ENCODE data around the gene CCDC201.

CCDC201 gene, protein sequence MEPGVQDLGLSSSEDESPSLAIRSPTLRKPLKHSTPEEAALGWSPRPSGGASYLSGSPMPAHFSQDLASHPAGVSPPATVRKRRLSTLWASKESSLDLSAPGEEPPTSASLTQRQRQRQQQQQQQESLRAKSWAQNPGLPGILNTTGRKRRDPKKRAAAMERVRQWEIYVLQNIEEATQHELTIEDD

DNA sequence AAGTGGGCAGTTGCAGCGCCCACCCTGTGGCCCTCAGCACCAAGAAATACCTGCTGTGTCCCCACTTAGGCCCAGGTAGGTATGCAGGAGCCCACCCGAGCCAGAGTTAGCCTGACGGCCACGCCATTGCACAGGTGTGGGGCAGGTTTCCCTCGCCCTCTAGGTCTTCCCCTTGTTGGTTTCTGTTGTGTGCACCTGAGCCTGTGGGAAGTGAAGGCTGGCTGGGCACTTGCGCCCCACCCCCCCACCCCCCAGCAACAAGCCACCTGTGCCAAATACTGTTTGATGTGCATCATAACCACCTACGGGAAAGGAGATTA lies at the start of gene CCDC201:
Gene CCDC201, minus strand, starts transcription at position 48 of the 320 bp plus-strand sequence. CDS start 75 bp downstream, outside the sequence.
- no peak within 1 kb of the TSS for H3K4me3 Mint-ChIP-seq
- H3K27ac Mint-ChIP-seq, result no peak within 1 kb of the TSS
- H3K9me3 Mint-ChIP-seq, result no peaks in the 10 kb centered on the region
- no peaks in the 10 kb centered on the region for H3K4me1 Mint-ChIP-seq (ENCODE audit: low read depth)
- peaks cover 3% of the 10 kb centered on the region for H3K27me3 Mint-ChIP-seq (ENCODE audit: low read depth)
- no peaks in the 10 kb centered on the region for H3K36me3 Mint-ChIP-seq (ENCODE audit: low read depth)

DNA sequence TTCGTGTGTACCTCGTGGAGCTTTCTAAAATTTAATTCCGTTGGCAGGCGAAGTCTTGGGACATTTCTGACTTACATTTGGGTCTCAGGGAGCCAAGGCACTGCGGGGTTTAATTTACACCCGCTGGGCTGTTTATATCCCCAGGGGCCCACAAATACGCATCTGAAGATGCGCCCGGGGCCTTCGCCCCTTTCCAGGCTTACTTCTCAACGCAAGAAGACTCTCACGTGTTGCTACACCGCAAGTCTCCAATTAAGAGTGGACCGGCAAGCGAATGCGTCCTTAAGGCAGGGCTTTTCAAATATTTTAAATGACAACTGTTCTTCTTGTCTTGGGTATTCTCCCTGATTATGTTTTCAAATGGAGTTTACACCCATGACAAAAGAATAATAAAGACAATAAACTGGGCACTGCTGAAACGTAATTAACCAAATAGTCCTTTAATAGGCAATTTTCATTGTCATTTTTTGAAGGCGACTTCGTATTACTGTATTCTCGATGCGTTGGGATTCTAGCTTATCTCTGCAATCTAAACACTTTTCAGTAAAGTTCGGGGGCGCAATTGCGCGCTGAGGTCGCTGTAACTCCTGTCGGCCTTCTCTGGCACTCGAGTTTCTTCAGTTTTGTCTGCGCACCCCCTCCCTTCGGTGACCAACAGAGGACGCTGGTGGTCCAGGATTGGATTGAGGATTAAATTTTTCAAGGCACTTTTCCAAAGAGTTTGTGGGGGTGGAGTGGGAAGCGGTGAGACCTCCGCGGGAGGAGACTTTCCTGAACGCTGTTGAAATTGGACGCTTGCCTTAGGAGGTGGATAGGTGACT lies 49.0 kb upstream of the CCDC201 start:
- Mint-ChIP-seq H3K27ac (no peak overlapping the region), H3K27me3 (ENCODE audit: low read depth) (peaks cover 73% of the 10 kb centered on the region), H3K4me3 (peak overlapping the region; percentile 30), H3K36me3 (ENCODE audit: low read depth) (peaks cover 2% of the 10 kb centered on the region), H3K4me1 (ENCODE audit: low read depth) (peaks cover 19% of the 10 kb centered on the region), H3K9me3 (no peaks in the 10 kb centered on the region)

- no peak overlapping the region for H3K27ac Mint-ChIP-seq
- peaks cover 19% of the 10 kb centered on the region for H3K4me1 Mint-ChIP-seq (ENCODE audit: low read depth)
- no peaks in the 10 kb centered on the region for H3K9me3 Mint-ChIP-seq
- H3K4me3 Mint-ChIP-seq, result peak overlapping the region; percentile 21
- H3K27me3 Mint-ChIP-seq (ENCODE audit: low read depth), result peaks cover 72% of the 10 kb centered on the region
- H3K36me3 Mint-ChIP-seq (ENCODE audit: low read depth), result peaks cover 2% of the 10 kb centered on the region
These were observed 48.5 kb upstream of the CCDC201 start for GRCh38 chr7:45921381-45921698.

DNA sequence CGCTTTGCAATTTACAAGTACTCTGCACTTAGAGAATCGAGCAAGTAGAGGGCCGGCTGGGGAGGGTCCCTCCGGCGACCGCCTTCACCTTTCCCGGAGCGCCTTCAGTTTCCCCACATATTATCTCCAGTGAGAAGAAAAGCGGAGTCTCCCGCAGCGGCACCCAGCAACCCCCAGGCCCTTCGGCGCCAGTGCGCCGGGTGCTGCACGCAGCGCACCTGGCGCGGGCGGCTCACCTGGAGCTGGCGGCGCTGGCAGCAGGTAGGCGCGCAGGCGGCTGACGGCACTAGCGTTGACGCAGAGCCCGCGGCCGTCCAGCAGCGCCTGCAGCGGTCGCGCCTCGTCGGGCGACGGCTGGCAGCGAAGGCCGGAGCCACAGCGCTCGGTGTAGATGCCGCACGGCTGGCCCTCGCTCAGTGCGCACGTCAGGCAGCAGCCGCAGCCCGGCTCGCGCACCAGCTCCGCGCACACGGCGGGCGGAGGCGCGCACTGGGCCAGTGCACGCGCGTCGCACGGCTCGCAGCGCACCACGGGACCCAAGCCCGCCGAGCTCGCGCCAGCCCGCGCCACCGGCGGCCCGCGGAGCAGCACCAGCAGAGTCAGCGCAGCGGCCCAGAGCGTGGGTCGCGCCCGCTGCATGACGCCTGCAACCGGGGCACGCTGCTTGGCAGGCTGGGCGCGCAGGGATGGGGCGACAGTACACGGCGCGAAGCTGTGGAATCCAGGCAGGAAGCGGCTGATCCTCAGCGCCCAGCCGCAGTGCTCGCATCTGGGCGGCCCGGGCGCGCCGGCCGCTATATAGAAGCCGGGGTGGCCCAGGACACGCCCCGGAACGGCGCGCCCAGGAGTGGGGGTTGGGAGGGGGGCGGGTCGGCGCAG lies 47.9 kb upstream of the CCDC201 start, which contains the start of gene IGFBP3:
Gene IGFBP3, minus strand, starts transcription at position 771 of the 879 bp plus-strand sequence. Its CDS starts 132 bp downstream, at position 639.
- Mint-ChIP-seq H3K4me1 (ENCODE audit: low read depth) (peaks cover 19% of the 10 kb centered on the region), H3K27me3 (ENCODE audit: low read depth) (peaks cover 72% of the 10 kb centered on the region), H3K4me3 (peak within 1 kb of the TSS; percentile 64), H3K36me3 (ENCODE audit: low read depth) (peaks cover 2% of the 10 kb centered on the region), H3K27ac (no peak within 1 kb of the TSS), H3K9me3 (no peaks in the 10 kb centered on the region)

DNA sequence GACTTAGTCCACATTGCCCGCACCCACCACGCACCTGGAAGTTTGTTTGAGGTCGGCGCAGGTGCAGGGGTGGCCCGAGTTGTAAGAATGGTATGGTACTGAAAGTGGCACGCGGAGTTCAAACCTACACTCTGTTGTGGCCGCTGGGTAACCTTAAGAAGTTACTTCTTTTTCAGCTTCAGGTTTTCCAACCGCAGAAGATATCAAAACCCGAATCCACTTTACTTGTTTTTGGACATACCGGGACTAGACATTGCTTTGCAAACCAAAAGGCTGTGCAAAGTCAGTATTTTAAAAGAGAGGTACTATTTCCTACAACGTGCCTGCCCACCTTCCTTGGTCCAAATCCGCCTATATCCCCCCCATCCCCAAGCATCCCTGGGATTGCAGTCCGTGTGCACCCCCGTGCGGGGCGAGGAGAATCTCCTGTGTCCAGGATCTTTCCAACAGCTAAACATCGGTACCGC lies 47.1 kb upstream of the CCDC201 start:
- Mint-ChIP-seq H3K4me3 (peak overlapping the region; percentile 64), H3K27ac (no peak overlapping the region), H3K4me1 (ENCODE audit: low read depth) (peaks cover 19% of the 10 kb centered on the region), H3K9me3 (no peaks in the 10 kb centered on the region), H3K27me3 (ENCODE audit: low read depth) (peaks cover 68% of the 10 kb centered on the region), H3K36me3 (ENCODE audit: low read depth) (peaks cover 2% of the 10 kb centered on the region)

- Mint-ChIP-seq H3K27ac (no peak overlapping the region), H3K9me3 (no peaks in the 10 kb centered on the region), H3K36me3 (ENCODE audit: low read depth) (peaks cover 2% of the 10 kb centered on the region), H3K4me1 (ENCODE audit: low read depth) (peaks cover 19% of the 10 kb centered on the region), H3K27me3 (ENCODE audit: low read depth) (peaks cover 61% of the 10 kb centered on the region), H3K4me3 (no peak overlapping the region)
These were observed 46.4 kb upstream of the CCDC201 start for GRCh38 chr7:45919231-45919784.

GRCh38 chr7:45918556-45918955 lies 45.7 kb upstream of the CCDC201 start:
- Mint-ChIP-seq H3K4me3 (no peak overlapping the region), H3K27me3 (ENCODE audit: low read depth) (peaks cover 56% of the 10 kb centered on the region), H3K9me3 (no peaks in the 10 kb centered on the region), H3K27ac (no peak overlapping the region), H3K4me1 (ENCODE audit: low read depth) (peaks cover 19% of the 10 kb centered on the region), H3K36me3 (ENCODE audit: low read depth) (peaks cover 2% of the 10 kb centered on the region)

DNA sequence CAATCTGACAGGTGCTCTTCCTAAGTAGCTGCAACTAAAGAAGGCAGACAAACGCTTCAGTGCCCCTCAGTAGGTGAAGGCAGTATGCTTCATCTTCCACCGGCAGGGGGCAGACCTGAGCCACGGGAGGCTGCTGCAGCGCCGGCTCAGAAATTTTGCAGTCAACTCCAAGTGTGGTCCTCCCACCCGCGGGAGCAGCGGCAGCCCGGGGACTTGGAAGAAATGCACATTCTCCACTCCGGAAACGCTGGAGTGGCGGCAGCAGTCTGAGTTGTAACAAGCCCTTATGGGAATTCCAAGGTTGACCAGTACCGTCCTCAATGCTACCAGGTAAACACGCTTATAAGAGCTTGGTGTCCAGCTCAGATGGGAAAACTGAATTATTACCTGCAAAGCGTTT lies 44.8 kb upstream of the CCDC201 start:
- peaks cover 11% of the 10 kb centered on the region for H3K4me1 Mint-ChIP-seq (ENCODE audit: low read depth)
- H3K9me3 Mint-ChIP-seq, result no peaks in the 10 kb centered on the region
- no peak overlapping the region for H3K27ac Mint-ChIP-seq
- no peak overlapping the region for H3K4me3 Mint-ChIP-seq
- peaks cover 2% of the 10 kb centered on the region for H3K36me3 Mint-ChIP-seq (ENCODE audit: low read depth)
- H3K27me3 Mint-ChIP-seq (ENCODE audit: low read depth), result peaks cover 47% of the 10 kb centered on the region

DNA sequence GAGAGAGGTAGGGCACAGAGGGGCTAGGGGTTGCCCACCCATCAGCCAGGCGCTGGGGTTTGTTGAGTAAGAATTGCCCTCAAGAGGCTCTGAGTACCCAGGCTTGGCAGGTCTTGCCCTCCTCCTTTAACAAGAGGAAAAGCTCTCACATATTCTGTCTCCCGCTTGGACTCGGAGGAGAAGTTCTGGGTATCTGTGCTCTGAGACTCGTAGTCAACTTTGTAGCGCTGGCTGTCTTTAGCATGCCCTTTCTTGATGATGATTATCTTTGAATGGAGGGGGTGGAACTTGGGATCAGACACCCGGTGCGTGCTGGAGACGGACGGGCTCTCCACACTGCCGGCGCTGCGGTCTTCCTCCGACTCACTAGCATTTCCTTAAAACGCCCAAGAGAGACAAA lies 44.2 kb upstream of the CCDC201 start:
- H3K27me3 Mint-ChIP-seq (ENCODE audit: low read depth), result peaks cover 41% of the 10 kb centered on the region

GRCh38 chr7:45915606-45916005 lies 42.7 kb upstream of the CCDC201 start:
- peaks cover 34% of the 10 kb centered on the region for H3K27me3 Mint-ChIP-seq (ENCODE audit: low read depth)
- H3K27ac Mint-ChIP-seq, result no peak overlapping the region
- no peak overlapping the region for H3K4me3 Mint-ChIP-seq
- H3K36me3 Mint-ChIP-seq (ENCODE audit: low read depth), result peaks cover 2% of the 10 kb centered on the region
- peaks cover 4% of the 10 kb centered on the region for H3K4me1 Mint-ChIP-seq (ENCODE audit: low read depth)
- H3K9me3 Mint-ChIP-seq, result no peaks in the 10 kb centered on the region

More for the DNA sequence above, 44.2 kb upstream of the CCDC201 start:
- no peak overlapping the region for H3K4me3 Mint-ChIP-seq
- peaks cover 2% of the 10 kb centered on the region for H3K36me3 Mint-ChIP-seq (ENCODE audit: low read depth)
- H3K27ac Mint-ChIP-seq, result no peak overlapping the region
- H3K9me3 Mint-ChIP-seq, result no peaks in the 10 kb centered on the region
- peaks cover 5% of the 10 kb centered on the region for H3K4me1 Mint-ChIP-seq (ENCODE audit: low read depth)

DNA sequence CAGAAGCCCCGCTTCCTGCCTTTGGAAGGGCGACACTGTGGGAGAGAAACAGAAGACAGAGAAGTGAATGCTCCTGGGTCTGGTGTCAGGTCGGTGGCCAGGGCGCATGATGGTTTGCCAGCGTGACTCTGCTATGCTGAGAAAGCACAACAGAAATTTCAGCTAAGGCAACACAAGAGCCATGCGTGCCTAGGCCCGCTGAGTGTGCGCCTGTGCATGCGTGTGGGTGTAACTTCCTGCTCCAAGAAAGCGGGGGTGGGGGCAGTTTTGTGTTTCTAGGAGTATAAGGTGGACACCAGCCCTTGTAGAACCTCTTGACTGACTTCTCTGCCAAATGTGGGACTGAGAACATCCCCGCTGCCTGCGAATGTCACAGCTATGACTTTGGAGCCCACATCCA lies 42.0 kb upstream of the CCDC201 start:
- H3K27ac Mint-ChIP-seq, result no peak overlapping the region
- H3K36me3 Mint-ChIP-seq (ENCODE audit: low read depth), result no peaks in the 10 kb centered on the region
- no peaks in the 10 kb centered on the region for H3K9me3 Mint-ChIP-seq
- no peaks in the 10 kb centered on the region for H3K4me1 Mint-ChIP-seq (ENCODE audit: low read depth)
- H3K27me3 Mint-ChIP-seq (ENCODE audit: low read depth), result peaks cover 31% of the 10 kb centered on the region
- no peak overlapping the region for H3K4me3 Mint-ChIP-seq

- Mint-ChIP-seq H3K4me3 (no peak overlapping the region), H3K9me3 (no peaks in the 10 kb centered on the region), H3K36me3 (ENCODE audit: low read depth) (no peaks in the 10 kb centered on the region), H3K27me3 (ENCODE audit: low read depth) (peaks cover 17% of the 10 kb centered on the region), H3K4me1 (ENCODE audit: low read depth) (no peaks in the 10 kb centered on the region), H3K27ac (no peak overlapping the region)
These were observed 40.1 kb upstream of the CCDC201 start for GRCh38 chr7:45912972-45913371.

DNA sequence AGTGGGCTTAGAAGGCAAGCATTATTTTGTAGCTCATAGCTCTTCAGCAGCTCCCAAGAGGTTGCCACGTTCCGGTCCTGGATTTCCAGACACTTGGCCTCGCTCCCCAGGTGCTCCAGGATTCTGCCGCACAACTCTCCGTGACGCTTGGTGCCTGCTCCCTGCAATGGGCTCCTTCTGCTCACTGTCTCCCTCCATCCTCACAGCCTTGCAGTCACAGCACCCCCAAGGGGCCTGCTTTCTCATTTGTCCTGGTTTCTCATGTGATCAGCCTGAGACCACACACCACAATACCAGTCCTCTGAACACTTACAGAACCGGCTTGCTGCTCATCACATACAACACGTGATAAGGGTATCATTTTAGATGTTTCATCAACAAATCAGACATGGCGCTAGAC lies 38.4 kb upstream of the CCDC201 start:
- Mint-ChIP-seq H3K27me3 (ENCODE audit: low read depth) (peaks cover 8% of the 10 kb centered on the region), H3K4me1 (ENCODE audit: low read depth) (no peaks in the 10 kb centered on the region), H3K27ac (no peak overlapping the region), H3K4me3 (no peak overlapping the region), H3K36me3 (ENCODE audit: low read depth) (no peaks in the 10 kb centered on the region), H3K9me3 (no peaks in the 10 kb centered on the region)

GRCh38 chr7:45910855-45911254 lies 38.0 kb upstream of the CCDC201 start:
- H3K4me1 Mint-ChIP-seq (ENCODE audit: low read depth), result no peaks in the 10 kb centered on the region
- H3K9me3 Mint-ChIP-seq, result no peaks in the 10 kb centered on the region
- no peak overlapping the region for H3K4me3 Mint-ChIP-seq
- H3K27me3 Mint-ChIP-seq (ENCODE audit: low read depth), result peaks cover 8% of the 10 kb centered on the region
- no peaks in the 10 kb centered on the region for H3K36me3 Mint-ChIP-seq (ENCODE audit: low read depth)
- H3K27ac Mint-ChIP-seq, result no peak overlapping the region

All from T-helper 1 cell treated with Interleukin-12 subunit alpha and Interleukin-12 subunit beta and Interleukin-4 antibody, amounts not matched to agents 30 μg/mL and 1 μg/mL, for 36 hours (primary cell).